GM19467 (cell line): ENCODE results near the gene MBD2.
"Not testable (repeated sequence)": the region's sequence is repeated elsewhere in the genome, so short reads cannot be mapped to it uniquely, and the experiment has no call there.

ENCODE experiments used
- ATAC-seq: cut with Tn5 transposase; IDR thresholded peaks from one replicate; pipeline ENCODE4 v1.9.1; 2021; ENCODE audit warnings: mild to moderate bottlenecking, moderate library complexity; ENCODE audit not compliant: unreplicated experiment

MBD2 gene

DNA sequence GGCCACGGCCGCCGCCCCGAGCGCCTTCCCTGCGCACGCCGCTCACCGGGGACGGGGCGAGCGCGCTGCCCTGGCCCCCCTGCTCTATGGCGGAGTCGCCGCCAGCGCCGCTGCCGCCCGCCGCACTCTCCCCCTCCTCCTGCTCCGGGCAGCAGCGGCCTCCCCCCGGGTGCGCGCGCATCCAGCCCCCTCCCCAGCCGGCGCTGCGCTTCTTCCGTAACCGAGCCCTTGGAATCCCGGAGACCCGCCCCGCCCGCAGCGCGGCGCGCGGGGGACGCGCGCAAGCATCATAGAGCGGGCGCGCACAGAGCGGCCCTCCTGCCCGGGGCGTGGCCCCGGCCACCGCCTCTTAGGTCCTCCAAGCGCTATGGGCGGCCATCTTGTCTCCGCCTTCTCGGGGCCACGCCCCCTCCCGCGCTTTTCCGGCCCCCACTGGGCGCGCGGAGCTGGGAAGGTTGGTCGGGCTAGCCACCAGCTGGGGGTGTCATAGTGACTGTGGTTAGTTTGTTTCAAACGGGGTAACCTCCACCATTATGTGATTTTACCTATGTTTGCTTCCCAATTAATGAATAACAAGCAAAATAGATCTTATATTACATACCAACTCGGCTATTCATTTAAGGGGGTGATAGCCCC is at the start of gene MBD2:
Gene MBD2, minus strand, starts transcription at position 291 of the 636 bp plus-strand sequence. Its CDS starts 110 bp downstream, at position 181.
- ATAC-seq: peak; percentile 92

DNA sequence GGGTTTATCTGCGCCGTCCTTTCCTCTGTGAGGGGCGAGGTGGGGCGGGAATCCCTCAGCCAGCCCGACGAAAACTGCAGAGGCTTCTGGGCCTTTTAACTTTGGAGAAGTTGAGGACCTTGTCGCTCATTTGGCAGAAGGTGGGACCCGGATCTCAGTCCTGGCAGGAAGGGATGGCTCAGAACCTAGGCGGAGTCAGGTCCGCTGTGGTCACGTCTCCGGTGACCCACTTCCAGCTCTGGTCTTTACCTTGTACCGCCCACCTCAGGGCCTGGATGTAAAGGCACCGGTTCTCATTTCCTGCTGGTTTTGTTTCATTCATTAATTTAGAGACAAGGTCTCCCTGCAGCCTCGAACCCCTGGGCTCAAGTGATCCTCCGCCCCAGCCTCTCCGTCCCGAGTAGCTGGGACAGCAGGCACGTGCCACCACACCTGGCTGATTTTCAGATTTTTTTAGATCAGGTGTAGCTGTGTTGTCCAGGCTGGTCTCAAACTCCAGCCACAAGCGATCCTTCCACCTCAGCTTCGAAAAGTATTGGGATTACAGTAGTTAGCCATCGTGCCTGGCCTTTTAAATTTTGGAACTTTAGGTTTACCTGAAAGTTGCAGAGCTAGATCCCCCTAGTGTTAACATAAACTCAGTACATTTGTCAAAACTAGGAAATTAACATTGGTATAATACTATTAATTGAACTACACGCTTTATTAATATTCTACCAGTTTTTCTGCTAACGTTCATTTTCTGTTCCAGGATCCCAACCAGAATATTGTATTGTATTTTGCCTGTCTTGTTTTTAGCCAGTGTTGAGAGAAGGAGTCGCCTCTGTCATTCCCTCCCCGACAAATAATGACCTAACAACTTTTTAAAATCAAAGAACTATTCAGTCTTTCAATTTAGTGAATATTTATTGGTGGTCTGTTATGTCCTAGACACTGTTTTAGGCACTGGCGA is 45.7 kb upstream of the MBD2 start:
- peak; percentile 34 for ATAC-seq

- ATAC-seq: no peak
These were observed 44.3 kb upstream of the MBD2 start for GRCh38 chr18:54268751-54269150.

- no peak for ATAC-seq
These were observed 43.2 kb upstream of the MBD2 start for GRCh38 chr18:54267701-54268100.

- ATAC-seq: peak; percentile 71
These were observed 39.5 kb upstream of the MBD2 start for GRCh38 chr18:54263904-54264336.

DNA sequence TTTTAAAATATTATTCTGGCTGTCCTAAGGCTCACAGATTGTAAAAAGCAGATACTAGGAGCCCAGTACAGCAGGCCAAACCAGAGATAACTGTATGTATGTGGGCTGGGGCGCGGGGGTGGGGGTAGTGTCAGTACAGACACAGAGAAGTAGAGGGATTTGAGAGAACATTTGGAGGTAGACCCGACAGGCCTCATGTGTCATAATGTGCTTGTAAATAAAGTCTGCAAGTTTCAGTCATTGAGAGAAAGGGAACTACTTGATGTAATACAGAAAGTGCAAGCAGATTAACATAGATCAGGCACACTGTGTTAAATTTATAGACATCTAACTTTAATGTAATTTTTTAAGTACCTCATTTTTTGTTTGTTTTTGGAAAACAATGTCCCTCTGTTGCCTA is 37.4 kb upstream of the MBD2 start:
- ATAC-seq: peak; percentile 70

DNA sequence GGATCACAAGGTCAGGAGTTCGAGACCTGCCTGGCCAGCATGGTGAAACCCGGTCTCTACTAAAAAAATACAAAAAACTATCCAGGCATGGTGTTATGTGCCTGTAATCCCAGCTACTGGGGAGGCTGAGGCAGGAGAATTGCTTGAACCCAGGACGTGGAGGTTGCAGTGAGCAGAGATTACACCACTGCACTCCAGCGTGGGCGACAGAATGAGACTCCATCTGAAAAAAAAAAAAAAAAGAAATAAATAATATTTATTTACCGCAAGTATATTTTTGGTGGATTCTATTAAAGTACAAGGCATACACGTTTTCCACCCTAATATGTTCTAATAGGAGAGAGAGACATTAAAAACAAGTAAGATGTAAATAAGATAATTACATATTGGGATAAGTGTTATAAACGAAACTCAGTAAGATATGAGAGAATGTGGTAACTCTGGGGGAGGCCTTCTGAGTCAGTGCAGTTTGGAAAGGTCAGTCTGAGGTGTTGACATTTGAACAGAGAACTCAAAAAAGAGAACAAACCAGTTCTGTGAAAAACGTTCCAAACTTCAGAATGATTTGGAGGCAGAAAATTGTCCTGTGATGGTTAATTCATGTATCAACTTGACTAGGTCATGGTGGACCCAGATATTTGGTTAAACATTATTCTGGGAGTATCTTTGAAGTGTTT is 36.1 kb upstream of the MBD2 start:
- peak; percentile 29 for ATAC-seq

- not testable (repeated sequence) for ATAC-seq
These were observed 33.3 kb upstream of the MBD2 start for GRCh38 chr18:54257818-54258217.

DNA sequence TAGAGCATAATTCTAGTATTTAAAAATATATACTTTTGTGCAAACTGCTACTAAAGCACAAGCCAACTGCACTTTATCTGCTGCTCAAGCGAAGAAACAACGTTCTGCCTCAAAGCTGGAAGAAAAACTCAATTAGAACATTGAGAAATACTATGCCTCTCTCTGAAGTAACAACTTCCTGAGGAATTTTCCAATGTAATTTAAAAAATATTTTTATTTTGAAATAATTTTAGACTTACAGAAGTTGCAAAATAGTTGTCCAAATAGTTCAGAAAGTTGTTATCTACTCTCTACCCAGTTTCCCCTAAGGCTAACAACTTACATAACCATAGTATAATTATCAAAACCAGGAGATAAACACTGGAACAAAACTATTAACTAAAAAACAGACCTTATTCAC is 32.5 kb upstream of the MBD2 start:
- no peak for ATAC-seq

- ATAC-seq: no peak
These were observed 30.7 kb upstream of the MBD2 start for GRCh38 chr18:54255141-54255540.

GRCh38 chr18:54254265-54254758 is 29.8 kb upstream of the MBD2 start:
- no peak for ATAC-seq

DNA sequence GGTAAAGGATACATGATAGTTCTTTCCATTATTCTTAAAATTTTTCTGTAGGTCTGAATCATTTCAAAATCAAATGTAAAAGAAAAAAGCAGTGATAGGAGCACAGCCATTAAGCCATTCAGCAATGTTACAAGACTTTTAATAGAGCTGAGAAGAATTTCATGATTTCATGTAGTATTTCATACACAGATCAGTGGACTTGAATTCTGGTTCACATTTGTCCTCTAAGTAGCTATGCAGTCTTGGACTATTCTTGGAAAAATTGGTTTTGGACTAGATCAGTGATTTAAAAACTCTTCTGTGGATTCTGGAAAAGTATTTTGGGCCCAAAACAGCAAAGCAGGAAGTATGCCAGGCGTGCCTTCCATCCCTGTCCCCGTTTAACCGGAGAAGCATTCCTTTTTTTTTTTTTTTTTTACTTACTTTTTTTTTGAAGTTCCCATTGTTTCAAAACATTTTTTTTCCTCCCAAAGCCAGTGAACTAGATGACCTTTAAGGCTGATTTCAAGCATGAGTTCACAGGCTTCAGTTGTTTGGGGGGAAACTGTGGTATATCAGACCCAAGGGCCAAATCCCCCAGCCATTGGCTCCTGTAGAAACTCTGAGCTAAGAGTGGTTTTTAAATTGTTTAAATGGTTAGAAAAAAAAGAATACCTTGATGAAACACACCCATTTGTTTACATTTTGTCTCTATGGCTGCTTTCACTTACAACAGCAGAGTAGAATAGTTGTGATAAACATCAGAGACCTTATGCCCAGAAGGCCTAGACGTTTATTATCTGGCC is 27.3 kb upstream of the MBD2 start:
- ATAC-seq: no peak

DNA sequence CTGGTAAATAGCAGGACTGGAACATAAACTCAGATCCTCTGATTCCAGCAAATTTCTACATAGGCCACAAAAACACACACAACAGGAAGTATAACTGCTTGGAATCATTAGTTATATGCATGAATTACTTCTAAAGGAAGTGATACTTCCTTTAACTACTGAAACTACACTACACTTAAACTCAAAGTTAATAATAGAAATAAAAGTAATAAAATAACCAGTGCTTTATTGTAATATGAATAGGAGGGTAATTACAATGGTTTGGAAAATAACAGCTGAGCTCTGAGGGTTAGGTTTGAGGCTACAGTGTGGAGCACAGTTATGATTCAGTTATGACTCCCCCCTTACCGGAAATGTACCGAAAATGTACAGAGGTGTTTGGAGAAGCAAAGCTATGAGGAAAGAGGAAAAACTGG is 26.4 kb upstream of the MBD2 start:
- peak; percentile 75 for ATAC-seq

DNA sequence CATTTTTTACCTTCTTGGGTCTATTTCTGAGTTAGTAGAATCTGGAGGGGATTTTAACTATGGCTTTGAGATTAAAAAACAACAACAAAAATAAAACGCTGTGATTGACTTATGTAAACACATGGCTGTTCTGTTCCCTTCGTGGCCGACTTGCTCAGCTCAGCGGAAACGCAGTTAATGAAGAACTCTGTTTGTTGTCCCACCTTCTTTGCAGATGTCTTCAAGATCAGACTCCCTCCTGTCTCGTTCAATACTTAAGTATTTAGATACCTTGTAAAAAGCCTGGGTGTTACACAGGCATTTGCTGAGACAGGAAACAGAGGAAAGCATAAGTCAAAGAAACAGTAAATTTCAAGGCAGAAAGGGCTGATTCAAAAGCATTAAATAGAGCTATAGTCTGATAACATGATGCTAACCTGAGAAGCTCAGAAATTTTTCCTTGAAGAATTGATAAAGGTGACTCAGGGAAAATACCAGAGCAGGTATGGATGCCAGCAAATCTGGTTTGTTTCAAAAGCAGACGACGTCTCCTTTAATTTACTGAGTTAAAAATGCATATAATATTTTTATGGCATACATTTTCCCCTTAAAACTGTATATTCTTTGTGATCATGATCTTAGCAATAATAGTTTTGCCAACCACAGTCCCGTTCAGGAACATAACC is 23.2 kb upstream of the MBD2 start:
- peak; percentile 32 for ATAC-seq

DNA sequence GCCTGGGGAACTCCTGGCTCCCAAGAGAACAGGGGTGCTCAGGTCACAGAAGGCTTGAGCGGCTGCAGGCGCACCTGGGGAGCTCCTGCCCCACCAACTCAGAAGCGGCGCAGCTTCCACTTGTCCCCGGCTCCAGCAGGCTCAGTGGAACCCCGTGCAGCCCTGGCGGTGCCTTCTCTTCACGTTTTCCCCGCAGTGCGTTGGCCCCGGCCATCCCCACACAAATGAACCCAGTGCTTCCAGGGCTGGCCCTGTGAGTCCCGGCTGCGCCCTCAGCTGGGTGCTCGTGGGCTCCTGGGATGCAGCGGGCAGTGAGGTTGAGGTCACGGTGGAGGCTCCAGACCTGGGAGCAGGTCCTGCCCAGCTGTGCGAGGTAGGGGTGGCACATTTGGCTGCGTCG is 17.9 kb upstream of the MBD2 start:
- no peak for ATAC-seq

DNA sequence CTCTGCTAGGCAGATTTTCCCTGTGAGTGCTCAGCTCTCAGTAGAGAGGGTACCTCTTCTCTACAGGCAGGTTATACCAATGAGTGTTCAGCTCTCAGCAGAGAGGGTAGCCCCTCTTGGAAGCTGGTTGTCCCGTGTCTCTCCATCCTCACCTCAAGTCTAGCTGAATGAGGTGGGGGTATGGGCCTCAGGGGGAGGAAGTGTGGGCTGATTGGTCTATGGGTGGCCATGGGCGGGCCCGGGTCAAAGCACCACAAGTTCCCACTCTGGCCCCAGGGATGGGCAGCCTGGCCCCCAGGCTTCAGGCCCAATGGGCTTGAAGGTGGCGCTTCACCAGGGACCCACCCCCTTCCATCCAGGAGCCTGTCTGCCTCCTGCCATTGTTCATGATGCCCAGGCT is 17.0 kb upstream of the MBD2 start:
- no peak for ATAC-seq

GRCh38 chr18:54240629-54241107 is 16.2 kb upstream of the MBD2 start:
- ATAC-seq: no peak

GRCh38 chr18:54239601-54240000 is 15.1 kb upstream of the MBD2 start:
- ATAC-seq: no peak

GRCh38 chr18:54239091-54239490 is 14.6 kb upstream of the MBD2 start:
- no peak for ATAC-seq
